Measurements from ENCODE around the gene RSPO3. TPM values are rescaled to one million over a fixed set of nuclear protein-coding genes. Genes with fewer than 3 reads are reported as not detected.

The RSPO3 gene
- total RNA-seq, 1 donor from 2014 or later: not detected

GRCh38 chr6:127083963-127084310 lies 34.5 kb upstream of the RSPO3 start:
- Mint-ChIP-seq H3K9me3 (ENCODE audit: unreplicated experiment) (no peaks in the 10 kb centered on the region), H3K4me1 (ENCODE audit: low read depth, unreplicated experiment) (no peaks in the 10 kb centered on the region), H3K27me3 (ENCODE audit: unreplicated experiment) (no peaks in the 10 kb centered on the region), H3K4me3 (ENCODE audit: unreplicated experiment) (no peak overlapping the region), H3K36me3 (ENCODE audit: unreplicated experiment) (no peaks in the 10 kb centered on the region), H3K27ac (ENCODE audit: unreplicated experiment) (no peak overlapping the region)
- TF ChIP-seq CTCF (IDR thresholded peaks at IDR 0.05; ENCODE audit: partially characterized antibody, unreplicated experiment): no peak
- no peak for DNase-seq

- TF ChIP-seq CTCF (IDR thresholded peaks at IDR 0.05; ENCODE audit: partially characterized antibody, unreplicated experiment): no peak
- Mint-ChIP-seq H3K27me3 (ENCODE audit: unreplicated experiment) (no peaks in the 10 kb centered on the region), H3K4me1 (ENCODE audit: low read depth, unreplicated experiment) (no peaks in the 10 kb centered on the region), H3K4me3 (ENCODE audit: unreplicated experiment) (no peak overlapping the region), H3K36me3 (ENCODE audit: unreplicated experiment) (no peaks in the 10 kb centered on the region), H3K9me3 (ENCODE audit: unreplicated experiment) (no peaks in the 10 kb centered on the region), H3K27ac (ENCODE audit: unreplicated experiment) (no peak overlapping the region)
- no peak for DNase-seq
These were observed 33.3 kb upstream of the RSPO3 start for GRCh38 chr6:127085181-127085580.

GRCh38 chr6:127090051-127090450 lies 28.4 kb upstream of the RSPO3 start:
- H3K27me3 Mint-ChIP-seq (ENCODE audit: unreplicated experiment): no peaks in the 10 kb centered on the region
- no peaks in the 10 kb centered on the region for H3K36me3 Mint-ChIP-seq (ENCODE audit: unreplicated experiment)
- no peak for TF ChIP-seq CTCF (IDR thresholded peaks at IDR 0.05; ENCODE audit: partially characterized antibody, unreplicated experiment)
- DNase-seq: no peak
- no peaks in the 10 kb centered on the region for H3K9me3 Mint-ChIP-seq (ENCODE audit: unreplicated experiment)
- H3K27ac Mint-ChIP-seq (ENCODE audit: unreplicated experiment): no peak overlapping the region
- no peak overlapping the region for H3K4me3 Mint-ChIP-seq (ENCODE audit: unreplicated experiment)
- H3K4me1 Mint-ChIP-seq (ENCODE audit: low read depth, unreplicated experiment): no peaks in the 10 kb centered on the region

- Mint-ChIP-seq H3K4me1 (ENCODE audit: low read depth, unreplicated experiment) (no peaks in the 10 kb centered on the region), H3K27me3 (ENCODE audit: unreplicated experiment) (no peaks in the 10 kb centered on the region), H3K27ac (ENCODE audit: unreplicated experiment) (no peak overlapping the region), H3K9me3 (ENCODE audit: unreplicated experiment) (no peaks in the 10 kb centered on the region), H3K4me3 (ENCODE audit: unreplicated experiment) (no peak overlapping the region), H3K36me3 (ENCODE audit: unreplicated experiment) (no peaks in the 10 kb centered on the region)
- DNase-seq: no peak
- no peak for TF ChIP-seq CTCF (IDR thresholded peaks at IDR 0.05; ENCODE audit: partially characterized antibody, unreplicated experiment)
These were observed 26.0 kb upstream of the RSPO3 start for GRCh38 chr6:127092466-127092865.

- no peaks in the 10 kb centered on the region for H3K9me3 Mint-ChIP-seq (ENCODE audit: unreplicated experiment)
- H3K27me3 Mint-ChIP-seq (ENCODE audit: unreplicated experiment): no peaks in the 10 kb centered on the region
- no peak overlapping the region for H3K27ac Mint-ChIP-seq (ENCODE audit: unreplicated experiment)
- DNase-seq: no peak
- H3K4me3 Mint-ChIP-seq (ENCODE audit: unreplicated experiment): no peak overlapping the region
- TF ChIP-seq CTCF (IDR thresholded peaks at IDR 0.05; ENCODE audit: partially characterized antibody, unreplicated experiment): no peak
- no peaks in the 10 kb centered on the region for H3K36me3 Mint-ChIP-seq (ENCODE audit: unreplicated experiment)
- no peaks in the 10 kb centered on the region for H3K4me1 Mint-ChIP-seq (ENCODE audit: low read depth, unreplicated experiment)
These were observed 23.7 kb upstream of the RSPO3 start for GRCh38 chr6:127094791-127095190.

Measured in glutamatergic neuron (in vitro differentiated cells).